ENCODE results near the gene MELK.

MELK gene

DNA sequence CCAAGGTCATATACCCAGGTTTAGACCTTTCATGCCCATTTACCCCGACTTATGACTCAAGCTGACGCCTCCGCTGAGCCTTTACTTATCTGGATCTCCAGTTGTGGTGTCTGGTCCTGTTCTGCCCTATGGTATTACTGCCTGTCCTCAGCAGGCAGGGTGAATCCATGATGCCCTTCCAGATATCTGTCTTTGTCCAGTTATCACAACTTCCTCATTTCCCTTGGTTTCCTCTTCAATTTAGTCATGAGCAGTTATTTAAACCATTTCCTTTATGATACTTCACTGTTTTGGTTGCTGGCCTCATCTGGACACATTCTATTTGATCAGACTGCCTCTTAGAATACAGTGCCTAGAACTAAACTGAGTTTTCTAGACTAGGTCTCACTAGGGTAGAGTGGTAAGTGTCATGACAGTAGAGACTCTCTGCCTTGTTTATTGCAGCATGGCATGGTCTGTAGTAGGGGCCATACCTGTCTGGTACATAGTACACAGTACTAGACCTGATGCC lies 93.3 kb downstream of the MELK start:
- DNase-seq (ENCODE audit: low read depth in 2 of 2, low spot score in 1 of 2), result no peak

- DNase-seq (ENCODE audit: low read depth in 2 of 2, low spot score in 1 of 2), result no peak
These were observed 98.9 kb downstream of the MELK start for GRCh38 chr9:36671561-36671960.

GRCh38 chr9:36676091-36676490 lies 103.4 kb downstream of the MELK start:
- DNase-seq (ENCODE audit: low read depth in 2 of 2, low spot score in 1 of 2), result no peak

DNA sequence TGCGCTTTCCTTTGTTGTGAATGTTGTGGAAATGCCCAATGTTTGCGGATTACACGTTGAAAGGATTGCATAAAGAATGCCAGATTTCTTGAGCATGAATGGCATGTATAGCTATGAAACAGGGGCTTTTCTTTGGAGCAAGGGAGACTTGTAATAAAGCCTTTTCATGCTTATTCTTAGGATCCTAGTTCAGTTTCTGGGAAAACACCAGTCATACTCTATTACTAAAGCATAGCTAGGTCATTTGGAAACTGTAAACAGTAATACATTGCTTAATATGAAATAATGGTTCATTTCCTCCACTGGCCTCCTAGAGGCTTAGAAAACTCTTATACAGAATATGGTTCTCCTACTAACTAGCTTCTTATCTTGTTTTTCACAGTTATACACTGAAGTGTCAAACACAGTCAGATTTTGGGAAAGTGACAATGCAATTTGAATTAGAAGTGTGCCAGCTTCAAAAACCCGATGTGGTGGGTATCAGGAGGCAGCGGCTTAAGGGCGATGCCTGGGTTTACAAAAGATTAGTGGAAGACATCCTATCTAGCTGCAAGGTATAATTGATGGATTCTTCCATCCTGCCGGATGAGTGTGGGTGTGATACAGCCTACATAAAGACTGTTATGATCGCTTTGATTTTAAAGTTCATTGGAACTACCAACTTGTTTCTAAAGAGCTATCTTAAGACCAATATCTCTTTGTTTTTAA lies 104.2 kb downstream of the MELK start:
- no peak for DNase-seq (ENCODE audit: low read depth in 2 of 2, low spot score in 1 of 2)

GRCh38 chr9:36677611-36678010 lies 104.9 kb downstream of the MELK start:
- DNase-seq (ENCODE audit: low read depth in 2 of 2, low spot score in 1 of 2), result no peak

DNA sequence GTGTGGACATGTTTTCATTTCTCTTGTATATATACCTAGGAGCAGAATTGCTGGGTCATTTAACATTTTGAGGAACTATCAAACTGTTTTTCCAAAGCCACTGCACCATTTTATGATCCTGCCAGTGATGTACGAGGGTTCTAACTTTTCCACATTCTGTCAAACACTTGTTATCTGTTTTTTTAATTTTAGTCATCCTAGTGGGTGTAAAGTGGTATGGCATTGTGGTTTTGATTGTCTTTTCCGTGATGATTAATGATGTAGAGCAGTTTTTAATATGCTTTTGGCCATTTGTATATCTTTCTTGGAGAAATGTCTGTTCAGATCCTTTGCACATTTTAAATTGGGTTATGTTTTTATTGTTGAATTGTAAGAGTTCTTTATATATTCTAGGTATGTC lies 107.0 kb downstream of the MELK start:
- no peak for DNase-seq (ENCODE audit: low read depth in 2 of 2, low spot score in 1 of 2)

GRCh38 chr9:36686471-36686870 lies 113.8 kb downstream of the MELK start:
- DNase-seq (ENCODE audit: low read depth in 2 of 2, low spot score in 1 of 2), result no peak

GRCh38 chr9:36690412-36691168 lies 117.9 kb downstream of the MELK start:
- no peak for DNase-seq (ENCODE audit: low read depth in 2 of 2, low spot score in 1 of 2)

DNA sequence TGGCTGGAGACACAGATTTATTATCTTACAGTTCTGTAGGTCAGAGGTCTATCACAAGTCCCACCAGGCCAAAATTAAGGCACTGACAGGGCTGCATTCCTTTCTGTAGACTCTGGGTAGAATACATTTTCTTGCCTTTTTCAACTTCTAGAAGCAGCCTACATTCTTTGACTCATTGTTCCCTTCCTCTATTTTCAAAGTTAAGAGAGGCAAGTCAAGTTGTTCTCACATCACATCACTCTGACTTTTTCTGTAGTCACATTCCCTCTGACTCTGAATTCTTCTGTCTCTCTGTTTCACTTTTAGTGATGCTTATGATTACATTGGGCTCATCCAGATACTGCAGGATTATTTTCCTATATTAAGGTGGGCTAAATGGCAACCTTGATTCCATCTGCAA lies 119.0 kb downstream of the MELK start:
- no peak for DNase-seq (ENCODE audit: low read depth in 2 of 2, low spot score in 1 of 2)

DNA sequence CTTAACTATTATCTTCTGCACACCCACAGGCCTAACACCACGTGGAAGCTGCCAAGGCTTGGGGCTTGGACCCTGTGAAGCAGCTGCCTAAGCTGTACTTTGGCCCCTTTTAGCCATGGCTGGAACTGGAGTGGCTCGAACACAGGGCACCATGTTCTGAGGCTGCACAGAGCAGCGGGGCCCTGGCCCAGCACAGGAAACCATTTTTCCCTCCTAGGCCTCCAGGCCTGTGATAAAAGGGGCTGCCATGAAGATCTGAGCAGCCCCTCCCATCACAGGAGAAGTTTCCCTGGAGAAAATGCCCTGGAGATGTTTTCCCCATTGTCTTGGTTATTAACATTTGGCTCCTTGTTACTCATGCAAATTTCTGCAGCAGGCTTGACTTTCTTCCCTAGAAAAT lies 126.3 kb downstream of the MELK start:
- no peak for DNase-seq (ENCODE audit: low read depth in 2 of 2, low spot score in 1 of 2)

DNA sequence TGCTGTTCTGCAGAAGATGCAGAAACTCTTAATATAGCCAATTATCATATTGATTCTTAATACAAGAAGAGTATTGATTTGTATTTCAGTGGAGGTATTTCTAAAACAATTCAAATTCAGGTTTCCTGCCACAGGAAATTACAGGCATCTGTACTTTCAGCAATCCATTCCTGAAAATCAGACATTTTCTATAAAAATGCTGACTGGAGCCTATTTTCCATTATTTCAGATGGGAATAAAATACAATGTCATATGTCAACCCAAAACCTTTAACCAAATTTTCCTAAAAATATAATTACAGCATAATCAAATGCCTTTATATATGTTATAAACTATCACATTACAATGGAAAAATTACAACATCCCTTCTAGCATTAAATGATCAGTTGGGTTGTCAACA lies 131.5 kb downstream of the MELK start:
- DNase-seq (ENCODE audit: low read depth in 2 of 2, low spot score in 1 of 2), result no peak

- DNase-seq (ENCODE audit: low read depth in 2 of 2, low spot score in 1 of 2), result no peak
These were observed 141.1 kb downstream of the MELK start for GRCh38 chr9:36713515-36714490.

DNA sequence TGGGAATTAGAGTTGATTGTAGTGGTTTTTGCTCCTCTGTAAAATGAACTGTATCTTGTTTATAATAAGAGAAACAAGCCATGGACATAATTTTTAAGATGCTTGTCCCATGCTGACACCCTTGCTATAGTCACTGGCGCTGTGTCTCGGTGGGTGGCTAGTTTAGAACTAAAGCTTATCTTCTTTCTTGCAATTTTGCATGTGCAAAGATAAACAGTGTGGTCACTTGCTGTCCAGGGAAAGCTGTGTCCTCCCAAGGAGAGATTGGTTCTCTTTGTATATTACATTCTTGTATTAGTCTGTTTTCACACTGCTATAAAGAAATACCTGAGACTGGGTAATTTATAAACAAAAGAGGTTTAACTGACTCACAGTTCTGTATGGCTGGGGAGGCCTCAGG lies 143.8 kb downstream of the MELK start:
- no peak for DNase-seq (ENCODE audit: low read depth in 2 of 2, low spot score in 1 of 2)

DNA sequence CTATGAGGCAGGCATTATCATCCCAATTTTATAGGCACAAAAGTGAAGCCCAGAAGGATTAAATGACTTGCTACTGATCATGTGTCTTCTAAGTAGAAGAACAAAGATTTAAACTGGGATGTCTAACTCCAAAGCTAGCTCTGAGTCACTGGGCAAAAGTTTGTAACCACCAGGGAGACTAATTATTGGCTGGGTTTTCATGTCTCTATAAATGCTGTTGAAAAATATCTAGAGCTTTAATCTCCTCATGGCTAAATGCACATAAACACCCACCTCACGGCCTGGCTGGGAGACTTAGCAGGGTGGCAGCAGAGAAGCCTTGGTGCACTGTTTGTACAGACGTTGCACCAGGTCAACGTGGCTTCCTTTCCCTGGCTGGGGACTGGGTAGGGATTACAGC lies 144.6 kb downstream of the MELK start:
- DNase-seq (ENCODE audit: low read depth in 2 of 2, low spot score in 1 of 2), result no peak

- no peak for DNase-seq (ENCODE audit: low read depth in 2 of 2, low spot score in 1 of 2)
These were observed 145.9 kb downstream of the MELK start for GRCh38 chr9:36718612-36719011.

DNA sequence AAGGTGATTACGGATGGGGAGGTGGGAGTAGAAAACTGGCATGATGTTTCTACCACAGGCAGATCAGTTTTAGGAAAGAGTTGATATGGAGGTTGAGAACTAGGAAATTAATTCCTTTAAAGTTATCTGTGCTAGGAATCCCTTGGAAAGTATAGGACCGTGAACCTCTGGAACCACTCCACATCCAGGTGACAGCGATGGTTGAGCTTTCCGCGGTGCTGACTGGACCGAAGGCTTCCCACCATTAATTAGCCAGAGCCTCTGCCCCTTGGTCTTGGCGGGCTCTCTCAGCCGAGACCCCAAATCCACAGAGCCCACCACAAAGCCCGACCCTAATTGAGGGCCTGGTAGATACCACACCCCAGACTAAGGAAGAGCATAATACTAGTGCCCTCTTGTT lies 147.3 kb downstream of the MELK start:
- no peak for DNase-seq (ENCODE audit: low read depth in 2 of 2, low spot score in 1 of 2)

DNA sequence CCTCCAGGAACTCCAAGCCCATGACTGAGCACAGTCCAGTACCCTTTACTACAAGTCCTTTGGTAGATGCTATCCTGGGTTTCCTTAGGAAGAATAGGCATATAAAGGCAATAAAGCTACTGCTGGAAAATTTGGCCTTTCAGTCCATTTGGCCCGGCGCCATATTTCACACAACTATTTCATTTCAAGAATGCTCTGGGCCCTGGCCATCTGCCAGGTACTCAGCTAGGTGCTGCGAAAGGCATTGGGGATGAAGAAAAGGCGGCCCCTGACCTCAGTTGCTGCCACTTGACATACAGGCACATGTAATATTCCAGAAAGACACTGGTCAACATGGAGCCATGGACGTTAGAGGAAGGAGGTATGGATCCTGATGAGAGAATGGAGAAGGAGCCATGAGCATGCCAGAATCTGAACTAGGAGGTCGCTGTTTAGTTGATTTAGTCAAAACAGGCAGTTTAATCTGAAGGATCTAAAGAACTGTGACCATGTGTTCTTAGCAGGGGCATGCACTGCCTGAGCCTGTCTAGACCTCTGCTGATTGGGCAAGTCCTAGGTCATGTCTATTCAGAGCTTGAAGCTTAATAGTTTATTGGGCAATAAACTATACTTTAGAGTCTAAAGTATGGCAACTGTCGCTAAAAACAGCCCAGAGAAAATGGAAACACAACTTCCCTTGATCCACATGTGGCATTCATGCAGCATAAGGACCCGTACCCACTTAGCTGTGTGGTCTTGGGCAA lies 149.3 kb downstream of the MELK start:
- no peak for DNase-seq (ENCODE audit: low read depth in 2 of 2, low spot score in 1 of 2)

GRCh38 chr9:36725777-36726356 lies 153.2 kb downstream of the MELK start:
- DNase-seq (ENCODE audit: low read depth in 2 of 2, low spot score in 1 of 2), result no peak
